Measurements from ENCODE around the gene CAMTA1. TPM values are rescaled to one million over a fixed set of nuclear protein-coding genes. Genes with fewer than 3 reads are reported as not detected.

The CAMTA1 gene
- total RNA-seq, 4 donors from 2014 or later: 57.4 to 88.3 (median 62.1) TPM

- TF ChIP-seq POLR2A (IDR thresholded peaks at IDR 0.05): no peak
- TF ChIP-seq, protein P1, sequence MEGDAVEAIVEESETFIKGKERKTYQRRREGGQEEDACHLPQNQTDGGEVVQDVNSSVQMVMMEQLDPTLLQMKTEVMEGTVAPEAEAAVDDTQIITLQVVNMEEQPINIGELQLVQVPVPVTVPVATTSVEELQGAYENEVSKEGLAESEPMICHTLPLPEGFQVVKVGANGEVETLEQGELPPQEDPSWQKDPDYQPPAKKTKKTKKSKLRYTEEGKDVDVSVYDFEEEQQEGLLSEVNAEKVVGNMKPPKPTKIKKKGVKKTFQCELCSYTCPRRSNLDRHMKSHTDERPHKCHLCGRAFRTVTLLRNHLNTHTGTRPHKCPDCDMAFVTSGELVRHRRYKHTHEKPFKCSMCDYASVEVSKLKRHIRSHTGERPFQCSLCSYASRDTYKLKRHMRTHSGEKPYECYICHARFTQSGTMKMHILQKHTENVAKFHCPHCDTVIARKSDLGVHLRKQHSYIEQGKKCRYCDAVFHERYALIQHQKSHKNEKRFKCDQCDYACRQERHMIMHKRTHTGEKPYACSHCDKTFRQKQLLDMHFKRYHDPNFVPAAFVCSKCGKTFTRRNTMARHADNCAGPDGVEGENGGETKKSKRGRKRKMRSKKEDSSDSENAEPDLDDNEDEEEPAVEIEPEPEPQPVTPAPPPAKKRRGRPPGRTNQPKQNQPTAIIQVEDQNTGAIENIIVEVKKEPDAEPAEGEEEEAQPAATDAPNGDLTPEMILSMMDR (IDR thresholded peaks at IDR 0.05): no peak
- Histone ChIP-seq H3K9me3 (no peaks in the 10 kb centered on the region), H3K4me3 (no peak overlapping the region), H3K27me3 (no peaks in the 10 kb centered on the region), H3K36me3 (no peaks in the 10 kb centered on the region), H3K4me1 (peaks cover 0 to 27% (median 0%) of the 10 kb centered on the region in 4 donors), H3K27ac (no peak overlapping the region)
- DNase-seq: no peak
Observed at GRCh38 chr1:7473223-7474142, 688.2 kb downstream of the CAMTA1 start.

GRCh38 chr1:7474143-7474490, 688.9 kb downstream of the CAMTA1 start:
- no peaks in the 10 kb centered on the region for H3K36me3 ChIP-seq
- no peak overlapping the region for H3K4me3 ChIP-seq
- TF ChIP-seq, protein P1 (IDR thresholded peaks at IDR 0.05): no peak
- no peak for TF ChIP-seq POLR2A (IDR thresholded peaks at IDR 0.05)
- peaks cover 0 to 27% (median 0%) of the 10 kb centered on the region in 4 donors for H3K4me1 ChIP-seq
- DNase-seq: no peak
- no peaks in the 10 kb centered on the region for H3K9me3 ChIP-seq
- no peaks in the 10 kb centered on the region for H3K27me3 ChIP-seq
- no peak overlapping the region for H3K27ac ChIP-seq

DNA sequence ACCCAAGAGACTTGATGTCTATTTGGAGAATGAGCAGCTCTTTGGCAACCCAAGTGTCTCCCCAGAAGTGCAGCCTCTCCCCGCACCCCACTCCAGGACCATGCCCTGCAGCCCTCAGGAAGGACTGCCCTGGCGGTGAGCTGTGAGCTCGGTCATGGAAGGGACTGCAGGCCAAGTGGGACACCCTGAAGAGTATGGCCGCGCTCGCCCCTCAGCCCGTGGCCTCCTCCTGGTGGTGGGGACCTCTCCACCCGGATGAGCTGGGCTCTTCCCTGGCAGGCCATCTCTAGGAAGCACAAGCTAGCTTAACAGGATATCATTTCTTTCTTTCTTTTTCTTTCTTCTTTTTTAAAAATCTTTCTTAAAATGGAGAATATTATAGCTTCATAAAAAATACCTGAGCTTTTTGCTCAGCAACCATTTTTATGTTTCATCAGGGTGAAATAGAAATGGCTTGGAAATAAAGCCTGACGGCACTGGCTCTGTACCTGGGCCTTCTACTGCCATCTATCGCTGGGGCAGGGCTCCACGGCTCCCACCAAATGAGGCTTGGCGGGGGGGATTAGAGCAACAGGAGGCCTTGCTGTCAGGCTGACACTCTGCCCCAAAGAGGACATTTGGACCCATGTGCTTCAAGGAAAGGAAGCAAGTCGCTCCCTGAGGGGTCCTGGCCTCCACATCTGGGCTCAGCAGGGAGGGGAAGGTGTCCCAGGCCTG, 689.7 kb downstream of the CAMTA1 start:
- Histone ChIP-seq H3K27ac (no peak overlapping the region), H3K36me3 (no peaks in the 10 kb centered on the region), H3K4me3 (no peak overlapping the region), H3K27me3 (no peaks in the 10 kb centered on the region), H3K4me1 (peaks cover 0 to 19% (median 0%) of the 10 kb centered on the region in 4 donors), H3K9me3 (no peaks in the 10 kb centered on the region)
- no peak for DNase-seq
- TF ChIP-seq POLR2A (IDR thresholded peaks at IDR 0.05): no peak
- TF ChIP-seq, protein P1 (IDR thresholded peaks at IDR 0.05): no peak

DNA sequence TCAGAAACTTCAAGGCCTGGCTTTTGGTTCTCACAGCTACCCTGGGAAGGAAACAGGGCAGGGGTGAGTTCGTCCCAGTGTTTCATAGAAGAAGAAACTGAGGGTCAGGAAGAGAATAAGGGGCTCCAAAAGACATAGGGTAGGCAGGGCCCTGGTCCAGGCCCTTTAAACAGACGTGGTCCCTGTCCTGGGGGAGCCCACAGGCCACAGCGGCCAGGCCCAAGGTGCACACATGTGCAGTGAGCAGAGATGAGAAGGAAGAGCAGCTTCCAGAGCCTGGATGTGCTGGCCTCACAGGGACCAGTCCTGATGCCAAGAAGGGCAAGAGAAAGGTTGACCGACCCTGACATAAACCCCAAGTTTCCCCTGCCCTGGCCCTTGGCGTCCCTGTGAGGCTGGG, 690.4 kb downstream of the CAMTA1 start:
- Histone ChIP-seq H3K9me3 (no peaks in the 10 kb centered on the region), H3K4me3 (no peak overlapping the region), H3K27ac (no peak overlapping the region), H3K27me3 (no peaks in the 10 kb centered on the region), H3K36me3 (no peaks in the 10 kb centered on the region), H3K4me1 (peaks cover 0 to 16% (median 0%) of the 10 kb centered on the region in 4 donors)
- no peak for DNase-seq
- TF ChIP-seq, protein P1 (IDR thresholded peaks at IDR 0.05): no peak
- no peak for TF ChIP-seq POLR2A (IDR thresholded peaks at IDR 0.05)

DNA sequence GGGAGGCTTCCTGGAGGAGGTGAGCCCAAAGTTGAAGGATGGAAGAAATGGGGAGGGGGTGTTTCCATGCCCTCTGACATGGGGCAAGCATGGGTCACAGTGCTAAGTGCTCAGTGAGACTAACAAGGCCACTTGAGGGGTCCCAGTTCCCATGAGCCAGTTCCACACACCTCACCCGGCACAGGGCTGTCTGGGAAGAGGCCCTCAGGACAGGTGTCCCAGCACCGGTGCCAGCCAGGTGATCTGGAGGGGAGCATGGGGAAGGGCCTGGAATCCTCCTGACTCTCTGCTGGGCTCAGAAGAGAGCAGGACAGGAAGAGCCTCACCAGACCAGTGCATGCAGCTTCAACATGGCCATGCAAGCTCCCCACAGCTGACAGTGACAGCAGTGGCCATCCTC, 691.1 kb downstream of the CAMTA1 start:
- Histone ChIP-seq H3K27me3 (no peaks in the 10 kb centered on the region), H3K27ac (no peak overlapping the region), H3K36me3 (no peaks in the 10 kb centered on the region), H3K4me1 (peaks cover 0 to 9% (median 0%) of the 10 kb centered on the region in 4 donors), H3K9me3 (no peaks in the 10 kb centered on the region), H3K4me3 (no peak overlapping the region)
- no peak for DNase-seq
- no peak for TF ChIP-seq POLR2A (IDR thresholded peaks at IDR 0.05)
- TF ChIP-seq, protein P1 (IDR thresholded peaks at IDR 0.05): no peak
